Fibroblast of pulmonary artery (primary cell): ENCODE results near the gene ZHX3.

ENCODE experiments used
- DNase-seq: peaks from one replicate; pipeline ENCODE4 v3.0.0-alpha.2; 2010; ENCODE audit warnings: low read depth
- H3K4me3 ChIP-seq: replicated peaks from 2 replicates; pipeline ENCODE4 v1.5.1; 2011; ENCODE audit warnings: low read depth, mild to moderate bottlenecking, control low read depth, low read length, moderate library complexity
- CTCF ChIP-seq: IDR thresholded peaks from 2 replicates; pipeline ENCODE4 v1.5.1; 2011; ENCODE audit warnings: mild to moderate bottlenecking, control low read depth, low read length, inconsistent platforms; ENCODE audit errors: missing control alignments

ZHX3 gene

GRCh38 chr20:41277049-41277448 is 40.5 kb downstream of the ZHX3 start:
- DNase-seq: no peak
- no peak overlapping the region for H3K4me3 ChIP-seq
- TF ChIP-seq CTCF: no peak

- TF ChIP-seq CTCF: no peak
- no peak overlapping the region for H3K4me3 ChIP-seq
- DNase-seq: no peak
Observed at GRCh38 chr20:41276317-41276751, 41.2 kb downstream of the ZHX3 start.

- no peak for TF ChIP-seq CTCF
- DNase-seq: peak; percentile 29
- H3K4me3 ChIP-seq: no peak overlapping the region
Observed at GRCh38 chr20:41275301-41275731, 42.2 kb downstream of the ZHX3 start.

- no peak for DNase-seq
- H3K4me3 ChIP-seq: no peak overlapping the region
- TF ChIP-seq CTCF: no peak
Observed at GRCh38 chr20:41274152-41274551, 43.4 kb downstream of the ZHX3 start.

- TF ChIP-seq CTCF: no peak
- H3K4me3 ChIP-seq: no peak overlapping the region
- no peak for DNase-seq
Observed at GRCh38 chr20:41273445-41273844, 44.1 kb downstream of the ZHX3 start.

GRCh38 chr20:41272339-41272738 is 45.2 kb downstream of the ZHX3 start:
- no peak for DNase-seq
- no peak for TF ChIP-seq CTCF
- H3K4me3 ChIP-seq: no peak overlapping the region

GRCh38 chr20:41268917-41269652 is 48.4 kb downstream of the ZHX3 start:
- DNase-seq: no peak
- H3K4me3 ChIP-seq: no peak overlapping the region
- no peak for TF ChIP-seq CTCF
